GM12892 (cell line): ENCODE measurements around the gene DISP2.

Experiments used
- POLR2A ChIP-seq: IDR thresholded peaks from 2 replicates; pipeline ENCODE4 v1.6.1; 2011; ENCODE audit warnings: low read depth, low read length, control low read depth
- POLR2AphosphoS5 ChIP-seq: IDR thresholded peaks from 2 replicates; pipeline ENCODE4 v1.6.1; 2011; ENCODE audit warnings: low read depth, low read length, control low read depth
- TAF1 ChIP-seq: IDR thresholded peaks from 2 replicates; pipeline ENCODE4 v1.6.1; 2011; ENCODE audit warnings: low read depth, mild to moderate bottlenecking, control low read depth, low read length, borderline replicate concordance

- TF ChIP-seq POLR2A (no peak), POLR2AphosphoS5 (no peak), TAF1 (no peak)
These were observed 52.5 kb downstream of the DISP2 start for GRCh38 chr15:40410476-40410875.
